OCI-LY3 (cell line): ENCODE results near the gene KRT15.

Experiments
- H2AFZ ChIP-seq: fragments of 200-600, 300-600 bp; shearing (Covaris generic); 2 replicates; pipeline ENCODE4 v1.6.0; 2014; ENCODE audit warnings: antibody characterized with exemption, low read depth, low read length
- H3K27ac ChIP-seq: fragments of 200-600, 300-600 bp; sonication (generic); 2 replicates; pipeline ENCODE4 v1.5.1; 2014; ENCODE audit warnings: mild to moderate bottlenecking, low read length, moderate library complexity, mixed read lengths
- H3K27me3 ChIP-seq: fragments of 200-600, 300-600 bp; sonication (generic); 2 replicates; pipeline ENCODE4 v1.6.1; 2014; ENCODE audit warnings: low read depth, low read length, mixed read lengths
- H3K36me3 ChIP-seq: fragments of 200-600, 300-600 bp; sonication (generic); replicated peaks from 2 replicates; pipeline ENCODE3; 2014; ENCODE audit warnings: low read depth, low read length, mixed read lengths
- H3K4me1 ChIP-seq: fragments of 300-600, 200-600 bp; sonication (generic); 2 replicates; pipeline ENCODE4 v1.6.1; 2014; ENCODE audit warnings: low read length, mixed read lengths
- H3K4me2 ChIP-seq: fragments of 200-600, 300-600 bp; sonication (generic); 2 replicates; pipeline ENCODE4 v1.6.1; 2014; ENCODE audit warnings: low read length, mixed read lengths
- H3K4me3 ChIP-seq: fragments of 300-600, 200-600 bp; sonication (generic); 2 replicates; pipeline ENCODE4 v1.5.1; 2014; ENCODE audit warnings: antibody characterized with exemption, mild to moderate bottlenecking, low read length, moderate library complexity
- H3K79me2 ChIP-seq: fragments of 300-600, 200-600 bp; shearing (Covaris generic); 2 replicates; pipeline ENCODE4 v1.6.1; 2014; ENCODE audit warnings: mild to moderate bottlenecking, low read length, mixed read lengths
- H3K9ac ChIP-seq: fragments of 300-600, 200-600 bp; shearing (Covaris generic); 2 replicates; pipeline ENCODE4 v1.6.0; 2014; ENCODE audit warnings: mild to moderate bottlenecking, low read length, moderate library complexity
- H3K9me3 ChIP-seq: fragments of 200-600, 300-600 bp; shearing (Covaris generic); 2 replicates; pipeline ENCODE4 v1.6.1; 2014; ENCODE audit warnings: low read length, mixed read lengths; ENCODE audit not compliant: insufficient read depth
- H4K20me1 ChIP-seq: fragments of 200-600, 300-600 bp; sonication (generic); 2 replicates; pipeline ENCODE4 v1.6.1; 2016; ENCODE audit warnings: low read length, mixed read lengths; ENCODE audit not compliant: insufficient read depth
- CTCF ChIP-seq: fragments of 200-600, 300-600 bp; sonication (generic); IDR thresholded peaks from 2 replicates; pipeline ENCODE4 v1.5.1; 2014; ENCODE audit warnings: antibody characterized with exemption, low read length, low read depth
- EZH2phosphoT487 ChIP-seq: fragments of 200-600 bp; shearing (Covaris generic); IDR thresholded peaks from 2 replicates; pipeline ENCODE4 v1.6.1; 2018; ENCODE audit warnings: antibody characterized with exemption, mixed run types, low read depth

The KRT15 gene

GRCh38 chr17:41511716-41512115 lies 7.0 kb downstream of the KRT15 start:
- Histone ChIP-seq H3K4me2 (no peak overlapping the region), H3K79me2 (no peaks in the 10 kb centered on the region), H2AFZ (no peak overlapping the region), H3K4me3 (no peak overlapping the region), H3K4me1 (no peaks in the 10 kb centered on the region), H3K36me3 (no peaks in the 10 kb centered on the region), H3K27ac (no peak overlapping the region), H3K27me3 (peaks cover 9% of the 10 kb centered on the region; the same call in 1 of the 2 replicates), H3K9me3 (no peaks in the 10 kb centered on the region), H4K20me1 (no peaks in the 10 kb centered on the region), H3K9ac (no peak overlapping the region)
- no peak for TF ChIP-seq EZH2phosphoT487
- no peak for TF ChIP-seq CTCF

- Histone ChIP-seq H2AFZ (no peak overlapping the region), H3K27me3 (peaks cover 9% of the 10 kb centered on the region; the same call in 1 of the 2 replicates), H3K4me3 (no peak overlapping the region), H3K36me3 (no peaks in the 10 kb centered on the region), H3K9ac (no peak overlapping the region), H3K4me2 (no peak overlapping the region), H3K4me1 (peaks cover 3% of the 10 kb centered on the region; the same call in 1 of the 2 replicates), H3K27ac (no peak overlapping the region), H4K20me1 (no peaks in the 10 kb centered on the region), H3K9me3 (no peaks in the 10 kb centered on the region), H3K79me2 (no peaks in the 10 kb centered on the region)
- no peak for TF ChIP-seq CTCF
- no peak for TF ChIP-seq EZH2phosphoT487
These were observed 7.6 kb downstream of the KRT15 start for GRCh38 chr17:41511116-41511515.

- no peak for TF ChIP-seq CTCF
- no peak for TF ChIP-seq EZH2phosphoT487
- Histone ChIP-seq H4K20me1 (no peaks in the 10 kb centered on the region), H3K4me1 (peaks cover 5% of the 10 kb centered on the region; the same call in 1 of the 2 replicates), H3K27me3 (peaks cover 9% of the 10 kb centered on the region; the same call in 1 of the 2 replicates), H3K36me3 (no peaks in the 10 kb centered on the region), H3K9me3 (no peaks in the 10 kb centered on the region), H3K79me2 (no peaks in the 10 kb centered on the region), H3K27ac (no peak overlapping the region), H3K4me2 (no peak overlapping the region), H2AFZ (no peak overlapping the region), H3K9ac (no peak overlapping the region), H3K4me3 (no peak overlapping the region)
These were observed 8.2 kb downstream of the KRT15 start for GRCh38 chr17:41510251-41511065.

GRCh38 chr17:41507315-41507880 lies 11.3 kb downstream of the KRT15 start:
- Histone ChIP-seq H3K79me2 (no peaks in the 10 kb centered on the region), H3K4me3 (no peak overlapping the region), H3K4me1 (peaks cover 5% of the 10 kb centered on the region; the same call in 1 of the 2 replicates), H2AFZ (no peak overlapping the region), H3K27ac (no peak overlapping the region), H3K9me3 (no peaks in the 10 kb centered on the region), H3K36me3 (no peaks in the 10 kb centered on the region), H3K4me2 (no peak overlapping the region), H3K27me3 (peaks cover 9% of the 10 kb centered on the region; the same call in 1 of the 2 replicates), H4K20me1 (no peaks in the 10 kb centered on the region), H3K9ac (no peak overlapping the region)
- no peak for TF ChIP-seq EZH2phosphoT487
- TF ChIP-seq CTCF, result no peak
